Ectodermal cell (in vitro differentiated cells): Measurements from ENCODE around the gene MAPKAPK2.

Source experiments
- H3K27ac ChIP-seq: 2 replicates; pipeline ENCODE4 v1.7.0; 2013; ENCODE audit warnings: mild to moderate bottlenecking, low read depth, low read length; ENCODE audit not compliant: insufficient read depth, poor library complexity, severe bottlenecking
- H3K27me3 ChIP-seq: 2 replicates; pipeline ENCODE4 v1.7.0; 2013; ENCODE audit warnings: mild to moderate bottlenecking, low read length; ENCODE audit not compliant: insufficient read depth, control insufficient read depth, poor library complexity, severe bottlenecking
- H3K36me3 ChIP-seq: one replicate; pipeline ENCODE4 v1.7.0; 2013; ENCODE audit warnings: low read length; ENCODE audit not compliant: control insufficient read depth, insufficient read depth
- H3K4me1 ChIP-seq: one replicate; pipeline ENCODE4 v1.7.0; 2013; ENCODE audit warnings: low read length; ENCODE audit not compliant: control insufficient read depth, insufficient read depth
- H3K4me3 ChIP-seq: 2 replicates; pipeline ENCODE4 v1.7.0; 2013; ENCODE audit warnings: low read depth, low read length, control low read depth; ENCODE audit not compliant: insufficient read depth
- H3K9me3 ChIP-seq: 2 replicates; pipeline ENCODE4 v1.7.0; 2013; ENCODE audit warnings: mild to moderate bottlenecking, low read length, moderate library complexity; ENCODE audit not compliant: control insufficient read depth
- WGBS, 2 experiments: methylation state at CpG; one replicate each; pipeline ENCODE4 v1.1.7; 2013; ENCODE audit warnings: missing lambda C conversion rate in 2 of 2; 5-methylcytosine and 5-hydroxymethylcytosine counted together

MAPKAPK2 gene

DNA sequence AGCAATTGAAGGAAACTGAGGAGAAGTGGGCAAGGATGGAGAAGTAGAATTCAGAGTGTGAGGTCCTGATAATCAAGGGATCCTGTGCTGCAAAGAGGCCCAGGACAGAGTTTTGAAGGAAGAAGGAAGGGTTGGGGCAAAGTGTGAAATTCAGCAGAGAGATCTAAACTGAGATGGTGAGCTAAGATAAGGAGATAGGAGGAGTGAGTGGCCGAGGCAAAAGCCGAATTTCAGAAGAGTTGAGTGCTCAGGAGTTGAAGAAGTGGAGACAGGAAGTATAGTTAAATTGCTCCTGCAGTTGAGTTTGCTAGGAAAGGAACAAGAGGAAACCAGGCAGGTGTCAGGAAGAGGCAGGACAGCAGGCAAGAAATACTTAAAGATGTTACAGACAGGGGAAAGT is 16.4 kb upstream of the MAPKAPK2 start:
- H3K4me1 ChIP-seq = peaks cover 21% of the 10 kb centered on the region
- no peak overlapping the region for H3K4me3 ChIP-seq
- 86 to 89% methylated on average over 2 of the region's 2 CpGs for WGBS, 2 experiments
- H3K9me3 ChIP-seq = no peaks in the 10 kb centered on the region
- no peak overlapping the region for H3K27ac ChIP-seq
- peaks cover 6% of the 10 kb centered on the region for H3K27me3 ChIP-seq
- H3K36me3 ChIP-seq = no peaks in the 10 kb centered on the region

DNA sequence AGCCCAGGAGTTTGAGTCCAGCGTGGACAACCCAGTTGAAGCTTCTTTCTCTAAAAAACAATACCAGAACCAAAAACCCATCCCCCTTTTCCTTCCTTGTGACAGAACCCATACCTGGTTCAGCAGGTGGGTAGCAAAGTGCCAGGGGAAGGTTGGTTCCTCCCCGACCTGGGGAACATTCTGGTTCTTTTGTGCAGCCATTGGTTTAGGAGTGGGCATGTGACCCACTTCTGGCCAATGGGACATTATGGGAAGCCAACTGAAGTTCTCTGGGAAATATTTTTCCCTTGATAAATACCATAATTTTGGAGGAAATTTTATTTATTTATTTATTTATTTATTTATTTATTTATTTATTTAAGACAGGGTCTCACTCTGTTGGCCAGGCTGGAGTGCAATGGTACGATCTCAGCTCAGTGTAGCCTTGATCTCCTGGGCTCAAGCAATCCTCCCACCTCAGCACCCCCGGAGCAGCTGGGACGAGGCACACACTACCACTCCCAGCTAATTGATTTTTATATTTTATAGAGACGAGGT is 15.8 kb upstream of the MAPKAPK2 start:
- Histone ChIP-seq H3K4me1 (peaks cover 27% of the 10 kb centered on the region), H3K27me3 (no peaks in the 10 kb centered on the region), H3K36me3 (no peaks in the 10 kb centered on the region), H3K4me3 (no peak overlapping the region), H3K9me3 (no peaks in the 10 kb centered on the region), H3K27ac (no peak overlapping the region)
- 88 to 95% methylated on average over 6 of the region's 6 CpGs for WGBS, 2 experiments

DNA sequence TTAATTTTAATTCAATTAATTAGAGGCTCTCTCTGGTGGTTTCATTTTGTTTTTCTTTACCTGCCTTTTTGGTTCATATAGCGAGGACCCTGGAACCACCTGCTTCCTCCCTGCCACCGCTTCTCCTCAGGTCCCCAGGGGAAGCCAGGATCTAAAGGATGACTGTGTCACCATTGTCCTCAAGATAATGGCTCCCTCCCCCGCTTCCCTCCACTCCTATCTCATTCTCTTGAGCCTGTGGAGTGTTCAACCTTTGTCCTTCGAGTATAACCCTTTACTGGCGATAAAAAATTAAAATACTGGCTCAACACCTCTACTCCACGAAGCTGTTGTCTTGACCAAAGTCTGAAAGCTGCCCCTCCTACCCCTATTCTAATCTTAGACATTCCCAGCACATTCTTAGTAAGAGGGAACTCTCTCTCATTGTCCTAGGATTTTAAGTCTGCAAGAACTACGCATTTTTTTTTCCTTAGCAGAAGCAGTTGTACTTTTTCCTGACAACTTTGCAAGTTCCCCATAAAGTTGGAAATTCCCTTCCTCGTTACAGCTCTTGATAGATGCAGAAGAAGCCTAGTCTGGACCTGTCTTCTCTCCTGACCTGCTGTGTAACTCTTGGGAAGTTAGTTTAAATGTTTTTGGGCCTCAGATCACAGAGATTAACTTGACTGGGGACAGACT is 12.6 kb upstream of the MAPKAPK2 start:
- WGBS, 2 experiments = 33 to 40% methylated on average over 8 of the region's 8 CpGs
- Histone ChIP-seq H3K27ac (peak overlapping the region; percentile 68), H3K36me3 (no peaks in the 10 kb centered on the region)

DNA sequence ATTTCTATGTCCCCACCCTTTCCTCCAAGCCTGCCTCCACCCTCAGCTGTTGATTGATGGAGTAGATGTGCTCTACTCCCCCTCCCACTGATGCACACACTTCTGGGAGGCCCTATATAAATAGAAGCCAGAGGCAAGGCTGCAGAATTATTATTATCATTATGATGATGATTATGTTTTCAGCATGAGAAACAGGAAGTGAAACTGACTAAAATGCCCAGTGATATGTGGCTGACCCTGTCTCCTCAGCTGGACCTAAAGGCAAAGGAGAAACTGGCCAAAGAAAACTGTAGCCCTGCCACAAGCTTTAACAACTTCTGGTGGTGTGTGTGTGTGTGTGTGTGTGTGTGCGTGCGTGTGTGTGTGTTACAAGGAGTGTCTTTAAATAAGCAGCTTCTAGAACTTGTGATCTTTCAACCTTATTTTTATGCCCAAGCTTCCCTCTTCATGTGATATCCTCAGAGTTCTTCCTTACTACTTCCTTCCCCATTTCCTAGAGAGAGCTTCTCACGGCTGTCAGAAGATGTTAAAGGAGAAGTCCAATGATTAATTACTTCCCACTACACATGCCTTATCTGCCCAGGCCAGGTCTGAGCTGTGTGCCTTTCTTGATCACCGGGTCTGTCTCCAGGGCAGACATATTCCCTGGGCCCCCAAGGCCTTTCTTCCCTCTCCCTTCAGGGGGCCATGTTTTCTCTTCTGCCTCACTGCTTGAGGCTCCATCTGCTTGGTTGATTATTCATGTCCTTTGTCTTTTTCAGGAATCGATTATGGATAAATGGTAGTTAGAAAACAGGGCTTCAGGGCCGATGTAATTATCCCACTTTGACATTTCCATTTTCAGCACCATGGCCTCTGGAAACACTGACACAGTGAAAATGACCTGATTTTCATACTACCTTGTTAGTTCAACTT is 11.6 kb upstream of the MAPKAPK2 start:
- no peaks in the 10 kb centered on the region for H3K27me3 ChIP-seq
- WGBS, 2 experiments = 54 to 59% methylated on average over 4 to 6 of the region's 6 CpGs

More for the DNA sequence above, 12.6 kb upstream of the MAPKAPK2 start:
- Histone ChIP-seq H3K4me1 (peaks cover 31% of the 10 kb centered on the region), H3K4me3 (no peak overlapping the region), H3K9me3 (no peaks in the 10 kb centered on the region), H3K27me3 (no peaks in the 10 kb centered on the region)

DNA sequence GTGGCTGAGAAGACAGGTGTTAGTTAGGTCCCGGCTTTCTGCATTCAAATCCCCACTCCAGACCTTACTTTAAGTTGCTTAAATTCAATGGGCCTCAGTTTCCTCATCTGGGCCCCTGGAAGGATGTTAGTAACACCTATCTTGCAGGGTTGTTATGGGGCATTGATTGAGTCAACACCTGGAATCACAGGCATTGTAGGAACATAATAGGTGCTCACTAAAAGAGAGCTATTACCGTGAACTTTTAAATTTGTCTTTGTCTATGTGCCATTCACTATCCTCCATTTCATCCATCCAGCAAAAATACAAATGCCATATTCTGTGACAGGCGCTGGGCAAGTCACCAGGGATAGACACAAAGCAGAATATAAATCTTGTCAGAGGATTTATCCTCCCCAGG is 10.5 kb upstream of the MAPKAPK2 start:
- Histone ChIP-seq H3K36me3 (no peaks in the 10 kb centered on the region), H3K4me1 (peaks cover 31% of the 10 kb centered on the region), H3K27ac (no peak overlapping the region), H3K4me3 (no peak overlapping the region), H3K9me3 (no peaks in the 10 kb centered on the region), H3K27me3 (no peaks in the 10 kb centered on the region)
- WGBS, 2 experiments = 92% methylated on average over 3 of the region's 3 CpGs

More for the DNA sequence above, 11.6 kb upstream of the MAPKAPK2 start:
- Histone ChIP-seq H3K9me3 (no peaks in the 10 kb centered on the region), H3K36me3 (no peaks in the 10 kb centered on the region), H3K4me3 (no peak overlapping the region), H3K4me1 (peaks cover 31% of the 10 kb centered on the region), H3K27ac (no peak overlapping the region)

DNA sequence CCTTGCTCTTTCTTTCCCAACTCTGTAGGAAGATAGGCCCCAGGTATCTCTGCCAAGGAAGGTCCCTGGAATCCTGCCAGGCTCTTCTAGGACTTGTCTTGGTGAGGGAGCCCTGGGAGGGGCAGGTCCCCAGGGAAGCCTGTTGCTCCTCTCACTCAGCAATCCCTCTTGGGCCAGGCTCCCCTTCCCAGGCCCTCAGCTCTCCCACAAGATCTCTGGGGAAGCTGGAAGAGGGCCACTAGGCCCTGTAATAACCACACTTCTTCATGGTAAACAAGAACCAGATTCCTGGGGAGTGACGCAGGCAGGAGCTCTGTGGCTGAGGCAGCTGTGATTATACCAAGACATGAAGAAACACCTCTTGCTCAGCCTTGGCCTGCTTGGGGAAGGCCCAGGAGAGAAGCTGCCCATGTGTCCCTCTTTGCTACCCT is 9.9 kb upstream of the MAPKAPK2 start:
- Histone ChIP-seq H3K36me3 (no peaks in the 10 kb centered on the region), H3K4me3 (no peak overlapping the region), H3K4me1 (peaks cover 31% of the 10 kb centered on the region), H3K9me3 (no peaks in the 10 kb centered on the region), H3K27ac (no peak overlapping the region), H3K27me3 (no peaks in the 10 kb centered on the region)
- 93 to 95% methylated on average over 1 of the region's 1 CpG for WGBS, 2 experiments

DNA sequence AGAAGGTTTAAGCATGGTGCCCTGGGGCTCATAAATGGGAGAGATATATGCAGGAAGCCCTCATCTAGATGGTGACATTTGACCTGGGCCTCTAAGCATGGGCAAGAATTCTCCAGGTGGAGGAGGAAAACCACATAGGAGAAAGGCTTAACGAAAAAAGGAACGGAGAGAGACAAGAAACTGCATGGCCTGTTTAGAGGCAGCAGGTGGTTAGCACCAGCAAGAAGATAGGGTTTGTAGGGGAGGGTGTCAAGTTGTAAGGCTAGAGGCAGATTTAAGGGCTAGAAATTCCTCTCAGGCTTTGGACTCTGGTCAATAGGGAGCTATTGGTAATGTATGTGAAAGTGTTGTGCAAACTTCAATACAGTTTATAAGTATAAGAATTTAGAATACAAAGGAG is 8.2 kb upstream of the MAPKAPK2 start:
- Histone ChIP-seq H3K4me3 (no peak overlapping the region), H3K4me1 (peaks cover 27% of the 10 kb centered on the region), H3K27ac (no peak overlapping the region), H3K36me3 (no peaks in the 10 kb centered on the region), H3K9me3 (no peaks in the 10 kb centered on the region), H3K27me3 (peaks cover 4% of the 10 kb centered on the region)
- 89 to 90% methylated on average over 2 of the region's 2 CpGs for WGBS, 2 experiments

DNA sequence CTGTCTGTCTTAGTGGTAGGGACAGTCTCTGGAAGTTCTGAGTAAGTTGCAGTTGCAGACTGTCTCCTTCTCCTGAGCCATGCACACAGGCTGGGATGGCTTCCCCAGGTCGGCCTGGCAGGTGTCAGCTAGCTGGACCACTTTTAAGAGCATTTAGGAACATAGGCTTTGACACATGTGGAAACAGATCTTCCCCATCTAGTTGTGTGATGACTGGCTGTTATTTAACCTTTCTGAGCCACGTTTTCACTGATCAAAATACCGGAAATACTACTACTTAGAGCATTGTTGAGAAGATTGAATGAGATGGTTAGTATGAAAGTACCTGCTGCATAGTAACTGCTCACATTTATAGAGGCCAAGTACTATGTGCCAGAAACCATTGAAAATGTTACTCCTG is 6.2 kb upstream of the MAPKAPK2 start:
- H3K4me1 ChIP-seq = peaks cover 8% of the 10 kb centered on the region
- WGBS, 2 experiments = 88 to 93% methylated on average over 3 of the region's 3 CpGs
- no peak overlapping the region for H3K4me3 ChIP-seq
- no peaks in the 10 kb centered on the region for H3K36me3 ChIP-seq
- no peaks in the 10 kb centered on the region for H3K9me3 ChIP-seq
- peaks cover 22% of the 10 kb centered on the region for H3K27me3 ChIP-seq
- no peak overlapping the region for H3K27ac ChIP-seq

DNA sequence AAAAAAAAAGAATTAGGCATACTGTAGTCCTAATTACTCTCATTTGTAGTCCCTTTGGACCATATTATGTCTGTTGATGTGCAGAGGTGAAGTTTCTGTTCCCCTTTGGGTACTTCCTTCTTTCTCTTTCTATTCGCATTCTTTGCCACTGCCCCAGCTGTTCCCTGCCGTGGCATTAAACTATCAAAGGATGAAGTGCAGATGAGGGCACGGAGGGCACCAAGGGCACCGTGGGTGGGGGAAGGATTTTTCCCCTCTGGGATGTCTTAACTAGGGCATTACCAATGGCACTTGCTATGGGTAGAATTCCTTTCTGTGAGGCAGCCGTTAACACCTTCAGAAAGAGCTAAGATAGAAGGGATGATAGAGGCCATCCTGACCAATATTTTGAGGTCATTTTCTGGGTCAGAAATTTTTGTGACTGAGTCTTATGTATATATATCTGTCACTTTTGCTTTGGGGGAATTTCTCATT is 4.9 kb upstream of the MAPKAPK2 start:
- no peak overlapping the region for H3K27ac ChIP-seq
- no peaks in the 10 kb centered on the region for H3K9me3 ChIP-seq
- 58 to 61% methylated on average over 5 of the region's 5 CpGs for WGBS, 2 experiments
- H3K4me1 ChIP-seq = no peaks in the 10 kb centered on the region
- H3K27me3 ChIP-seq = peaks cover 32% of the 10 kb centered on the region
- no peak overlapping the region for H3K4me3 ChIP-seq
- no peaks in the 10 kb centered on the region for H3K36me3 ChIP-seq

DNA sequence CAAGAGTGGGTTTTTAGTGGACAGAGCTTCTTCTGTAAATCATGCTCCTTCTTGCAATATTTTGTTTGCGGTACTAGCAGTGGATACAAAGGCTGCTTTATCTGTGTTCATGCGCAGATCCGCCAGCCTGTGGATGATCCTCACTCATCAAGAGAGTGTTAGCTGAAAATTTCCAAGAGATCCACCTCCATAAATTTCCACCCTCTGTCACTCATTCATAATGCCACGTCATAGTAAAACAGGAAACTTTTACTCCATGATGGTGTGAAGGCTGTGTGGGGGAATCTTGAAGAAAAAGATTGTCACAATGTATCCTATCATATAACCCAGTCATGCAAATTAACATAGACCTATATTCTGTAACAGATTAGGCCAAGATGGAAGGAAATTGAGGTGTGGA is 4.4 kb upstream of the MAPKAPK2 start:
- no peaks in the 10 kb centered on the region for H3K4me1 ChIP-seq
- WGBS, 2 experiments = 92 to 96% methylated on average over 3 of the region's 4 CpGs
- no peaks in the 10 kb centered on the region for H3K36me3 ChIP-seq
- H3K9me3 ChIP-seq = no peaks in the 10 kb centered on the region
- no peak overlapping the region for H3K27ac ChIP-seq
- no peak overlapping the region for H3K4me3 ChIP-seq
- H3K27me3 ChIP-seq = peaks cover 32% of the 10 kb centered on the region
